Middle frontal gyrus (tissue), 1 donor: ENCODE measurements around the gene FCN1.

Experiments used
- DNase-seq: peaks from one replicate; pipeline ENCODE4 v3.0.0-alpha.2; 2015; ENCODE audit warnings: low spot score; ENCODE audit errors: extremely low spot score

Gene FCN1

DNA sequence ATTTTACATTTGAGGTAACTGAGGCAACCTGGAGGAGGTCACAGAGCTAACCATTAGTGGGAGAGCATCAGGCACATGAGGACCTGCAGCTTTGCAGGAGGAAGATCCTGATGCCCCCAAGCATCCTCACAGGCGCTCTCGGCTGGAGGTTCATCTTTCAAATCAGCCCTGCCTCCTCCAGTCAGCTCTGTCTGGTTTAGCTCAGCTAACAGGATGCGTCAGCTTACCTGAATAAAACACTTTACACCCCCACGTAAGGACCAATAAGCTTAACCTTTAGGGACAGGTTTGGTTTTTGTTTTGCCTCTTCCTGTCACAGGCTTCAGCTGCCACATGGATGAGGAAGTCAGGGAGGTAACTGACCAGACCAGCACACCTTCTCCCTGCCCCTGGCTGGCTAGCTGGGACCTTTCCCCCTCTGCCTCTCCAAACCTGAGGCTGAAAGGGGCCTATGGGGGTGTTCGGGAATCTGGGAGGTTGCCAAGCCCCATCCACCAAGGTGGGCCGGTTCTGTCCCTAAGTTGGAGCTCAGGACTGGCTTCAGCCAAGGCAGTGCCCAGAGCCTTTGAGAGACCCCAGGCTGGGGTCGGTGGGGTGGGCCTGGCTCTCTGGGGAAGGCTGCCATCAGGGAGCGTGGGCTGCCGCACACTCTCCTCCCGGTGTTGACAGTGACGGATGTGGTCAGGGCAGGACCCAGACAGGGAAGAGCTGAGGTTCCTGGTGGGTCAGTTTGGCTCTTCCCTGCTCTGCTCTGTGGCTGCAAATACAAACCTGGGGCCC lies 20.0 kb upstream of the FCN1 start:
- DNase-seq = no peak

DNA sequence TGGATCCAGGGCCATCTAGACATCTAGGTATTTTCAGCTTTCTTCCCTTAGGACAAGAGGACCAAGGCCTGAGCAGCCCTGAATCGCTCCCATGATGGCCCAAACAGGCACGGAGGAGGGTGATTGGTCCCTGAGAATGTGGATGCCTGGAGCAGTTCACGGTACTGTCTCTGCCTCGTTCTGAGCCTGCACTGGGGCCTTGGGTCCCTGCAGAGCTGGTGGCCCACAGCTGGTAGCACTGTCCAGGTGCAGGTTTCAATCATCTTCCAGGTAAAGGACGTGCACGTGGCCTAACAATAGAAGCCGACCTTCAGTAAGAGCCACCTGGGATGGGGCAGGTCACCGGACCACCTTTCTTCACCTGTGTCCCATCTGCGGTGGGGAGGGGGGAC lies 19.4 kb upstream of the FCN1 start:
- DNase-seq = no peak

DNA sequence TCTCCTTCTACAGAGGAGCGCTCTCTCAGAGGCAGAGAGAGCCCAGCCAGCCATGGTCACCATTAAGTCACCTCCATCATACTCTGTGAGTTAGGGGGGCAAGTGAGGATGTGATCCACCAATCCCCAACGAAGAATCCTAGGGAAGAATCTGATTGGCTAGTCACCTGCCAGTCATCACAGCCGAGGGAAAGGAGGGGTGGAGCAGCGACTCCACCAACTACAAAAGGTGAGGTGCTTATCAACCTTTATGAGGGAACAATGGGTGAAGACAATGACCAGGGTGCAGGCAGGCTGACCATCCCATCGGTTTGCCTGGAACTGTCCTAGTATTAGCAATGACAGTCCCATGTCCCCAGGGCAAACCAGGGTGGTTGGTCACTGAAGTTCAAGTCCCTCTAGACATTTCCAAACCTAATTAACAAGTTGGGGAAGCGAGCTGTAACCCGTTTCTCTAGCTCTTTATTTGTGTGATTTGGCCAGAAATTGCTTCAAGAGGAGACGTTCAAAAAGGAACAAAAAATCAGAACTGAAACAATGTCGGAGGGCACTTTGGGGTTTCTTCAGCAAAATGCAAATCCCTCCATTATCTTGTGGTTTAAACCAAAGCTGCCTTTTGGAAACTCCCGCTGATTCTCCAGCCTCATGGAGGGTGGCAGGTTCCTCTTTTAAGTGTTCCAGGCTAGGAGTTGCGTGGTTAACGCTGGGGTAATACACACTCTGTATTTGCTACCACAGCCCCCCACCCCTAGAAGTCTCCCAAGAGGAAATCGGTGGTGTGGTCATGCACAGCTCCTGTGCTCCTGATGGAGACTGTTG lies 18.8 kb upstream of the FCN1 start:
- DNase-seq = no peak

DNA sequence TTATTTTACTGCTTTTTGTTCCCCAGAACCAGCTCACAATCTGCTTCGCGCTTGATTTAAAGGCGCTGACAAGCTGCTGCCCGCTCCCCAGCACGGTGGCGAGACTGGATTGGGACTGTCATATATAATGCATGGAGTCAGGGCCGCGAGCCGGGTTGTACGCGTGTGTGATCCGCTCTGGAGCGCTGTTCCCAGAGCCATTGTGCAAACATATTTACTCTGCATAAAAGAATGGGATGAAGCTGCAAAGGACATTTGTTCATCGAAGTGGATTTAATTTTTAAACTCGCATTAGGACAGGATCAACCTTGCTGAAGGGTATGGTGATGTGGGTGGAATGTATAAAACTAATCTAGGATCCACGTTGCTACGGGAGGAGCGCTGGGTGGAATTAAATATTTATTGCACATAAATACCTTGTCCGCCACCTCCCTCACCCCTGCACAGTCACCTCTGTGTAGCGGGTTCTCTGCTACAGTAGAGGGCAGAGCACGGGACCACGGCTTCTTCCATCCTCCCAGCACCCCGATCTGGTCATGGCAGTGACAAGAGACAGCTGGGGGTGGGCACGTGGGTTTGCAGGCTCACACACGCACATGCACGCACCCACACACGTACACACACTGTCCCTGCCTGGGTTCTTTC lies 18.1 kb upstream of the FCN1 start:
- no peak for DNase-seq

DNA sequence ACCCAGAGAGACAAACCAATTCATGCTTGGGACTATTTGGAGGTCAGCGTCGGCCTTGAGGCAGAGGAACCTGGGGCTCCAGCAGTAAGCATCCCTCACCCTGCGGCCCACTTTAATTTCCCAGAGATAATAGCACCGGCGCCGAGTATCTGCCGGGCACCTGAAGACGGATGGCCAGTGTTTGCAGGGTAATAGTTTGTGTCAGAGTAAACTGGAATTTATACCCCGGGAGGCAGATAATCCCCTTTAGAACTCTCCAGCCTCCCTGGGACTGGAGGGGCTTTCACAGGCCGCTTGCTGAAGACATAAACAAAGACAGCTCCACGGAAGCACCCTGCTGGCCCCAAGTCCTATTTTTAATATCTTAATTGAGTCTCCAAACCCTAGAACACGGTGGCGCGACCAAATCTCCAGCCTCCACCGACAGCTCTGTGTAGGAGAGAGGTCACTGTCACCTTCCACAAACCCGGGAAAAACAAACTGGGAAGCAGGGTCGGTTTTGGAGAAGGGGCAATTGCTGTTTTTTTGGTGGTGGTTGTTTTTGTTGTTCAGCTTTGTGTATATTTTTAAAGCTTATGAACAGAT lies 17.4 kb upstream of the FCN1 start:
- DNase-seq = no peak

DNA sequence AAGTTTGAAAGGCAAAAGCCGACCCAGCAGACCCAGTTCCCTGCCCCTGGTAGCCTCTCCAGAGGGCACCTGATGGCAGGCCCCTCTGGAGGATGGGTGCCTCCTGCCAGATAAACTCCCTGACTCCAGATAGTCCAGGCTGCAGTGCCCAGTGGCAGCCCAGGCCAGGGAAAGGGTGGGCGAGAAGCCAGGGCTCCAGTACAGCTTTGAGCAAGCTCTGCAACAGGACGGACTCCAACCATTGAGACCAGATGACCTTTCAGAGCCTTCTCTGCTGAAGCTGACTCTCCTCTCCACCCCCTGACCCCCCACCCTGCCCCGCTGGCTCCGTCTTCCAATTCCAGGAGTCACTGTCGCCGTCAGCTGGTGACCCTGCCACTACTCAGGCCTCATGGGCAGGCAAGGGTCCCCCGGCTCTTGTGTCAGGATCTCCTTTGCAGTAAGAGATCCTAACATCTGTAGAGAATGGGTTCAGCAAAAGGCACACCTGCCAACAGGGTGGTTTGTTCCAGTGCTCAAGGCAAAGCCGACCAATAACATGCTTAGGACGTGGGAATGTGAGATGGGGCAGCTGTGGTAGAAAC lies 15.5 kb upstream of the FCN1 start:
- no peak for DNase-seq

DNA sequence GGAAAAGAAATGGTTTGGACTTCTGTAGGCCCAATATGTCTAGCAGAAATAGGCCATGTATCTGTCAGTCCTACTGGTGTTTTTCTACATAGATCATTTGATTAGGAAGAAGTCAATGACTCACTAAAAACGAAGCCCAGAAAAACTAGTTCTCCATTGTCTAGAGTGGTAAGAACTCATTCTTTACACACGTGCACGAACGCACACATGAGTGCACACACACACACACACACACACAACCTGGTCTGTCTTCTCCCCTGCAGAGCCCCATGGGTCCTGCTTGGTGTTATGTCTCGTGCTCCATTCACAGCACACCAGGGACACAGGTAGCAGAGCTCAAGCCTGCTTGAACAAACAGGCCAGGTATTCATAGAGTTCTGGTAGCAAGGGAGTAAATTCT lies 14.9 kb upstream of the FCN1 start:
- DNase-seq = no peak

DNA sequence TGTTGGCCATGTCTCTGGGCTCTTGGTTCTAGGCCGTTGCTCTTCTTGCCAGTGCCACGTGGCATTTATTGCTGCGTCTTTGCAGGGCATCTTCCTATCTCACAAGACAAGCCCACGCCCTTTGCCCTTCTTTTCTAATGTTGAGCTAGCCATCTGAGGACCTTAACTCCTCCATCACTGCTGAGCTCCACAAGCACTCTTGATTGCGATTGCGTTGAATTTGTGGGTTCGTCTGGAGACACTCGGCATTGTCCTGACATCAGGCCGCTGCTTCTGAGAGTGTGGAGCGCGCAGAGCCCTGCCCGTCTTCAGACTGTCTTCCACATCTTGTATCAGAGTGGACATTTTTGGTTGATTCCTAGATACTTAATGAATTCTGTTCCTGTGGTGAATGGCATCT lies 14.5 kb upstream of the FCN1 start:
- no peak for DNase-seq

DNA sequence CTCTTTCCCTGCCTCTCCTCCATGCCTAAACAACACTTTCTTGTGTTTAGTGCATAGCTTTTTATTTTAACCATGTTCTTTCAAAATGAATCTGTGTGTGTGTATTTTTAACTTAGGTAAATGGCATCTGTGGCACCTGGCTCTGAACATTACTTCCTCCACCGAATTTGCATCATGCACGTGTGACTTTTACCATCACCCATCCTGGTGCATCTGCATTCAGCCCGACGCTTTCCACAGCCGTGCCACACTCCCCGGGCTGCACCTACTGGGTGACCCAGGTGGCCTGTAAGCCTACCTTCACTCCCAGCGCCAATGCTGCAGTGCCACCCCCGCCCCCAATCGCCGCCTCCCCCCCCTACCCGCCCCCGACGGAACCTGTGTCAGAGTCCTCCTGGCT lies 12.7 kb upstream of the FCN1 start:
- DNase-seq = no peak

DNA sequence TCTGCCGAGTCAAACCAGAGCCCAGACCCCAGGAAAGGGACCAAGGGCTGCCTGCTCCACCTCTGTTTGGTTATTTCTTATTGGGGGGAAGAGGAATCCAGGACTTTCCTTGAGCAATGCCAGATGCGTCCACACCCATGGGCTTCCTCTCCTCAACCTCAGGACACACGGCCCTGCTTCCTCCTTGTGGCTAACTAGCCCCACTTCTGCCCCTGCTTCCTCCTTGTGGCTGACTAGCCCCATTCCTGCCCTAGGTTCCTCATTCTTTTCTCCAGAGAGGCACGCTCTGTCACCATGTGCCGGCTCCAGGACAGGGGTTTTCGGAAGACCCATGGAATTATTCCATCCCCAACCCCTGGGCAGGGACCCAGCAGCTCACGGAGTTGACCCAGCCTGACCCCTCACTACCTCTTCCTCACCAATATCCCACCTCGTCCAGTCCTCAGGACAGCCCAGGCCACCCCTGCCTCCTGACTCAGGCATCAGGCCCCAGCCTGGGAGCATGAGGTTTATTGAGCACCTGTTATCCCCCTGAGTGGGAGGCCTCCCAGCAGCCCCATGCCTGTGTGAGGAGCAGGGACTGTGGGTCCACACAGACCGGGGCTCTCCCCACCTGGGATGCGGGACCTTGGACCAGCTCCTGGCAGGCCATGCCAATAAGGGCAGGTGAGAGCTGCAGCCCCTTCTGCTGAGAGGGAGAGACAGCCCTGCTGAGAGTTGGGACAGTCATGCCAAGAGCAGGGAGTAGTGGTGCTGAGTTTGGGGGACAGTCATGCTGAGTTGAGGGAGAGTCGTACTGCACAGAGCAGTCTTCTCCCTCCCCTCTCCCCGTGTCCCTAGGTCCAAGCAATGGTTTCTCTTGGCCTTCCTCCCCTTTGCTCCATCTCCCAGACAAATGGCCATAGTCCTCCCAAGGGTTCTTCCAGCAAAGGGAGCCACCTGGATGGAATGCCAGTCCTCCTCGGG lies 11.8 kb upstream of the FCN1 start:
- DNase-seq = no peak

DNA sequence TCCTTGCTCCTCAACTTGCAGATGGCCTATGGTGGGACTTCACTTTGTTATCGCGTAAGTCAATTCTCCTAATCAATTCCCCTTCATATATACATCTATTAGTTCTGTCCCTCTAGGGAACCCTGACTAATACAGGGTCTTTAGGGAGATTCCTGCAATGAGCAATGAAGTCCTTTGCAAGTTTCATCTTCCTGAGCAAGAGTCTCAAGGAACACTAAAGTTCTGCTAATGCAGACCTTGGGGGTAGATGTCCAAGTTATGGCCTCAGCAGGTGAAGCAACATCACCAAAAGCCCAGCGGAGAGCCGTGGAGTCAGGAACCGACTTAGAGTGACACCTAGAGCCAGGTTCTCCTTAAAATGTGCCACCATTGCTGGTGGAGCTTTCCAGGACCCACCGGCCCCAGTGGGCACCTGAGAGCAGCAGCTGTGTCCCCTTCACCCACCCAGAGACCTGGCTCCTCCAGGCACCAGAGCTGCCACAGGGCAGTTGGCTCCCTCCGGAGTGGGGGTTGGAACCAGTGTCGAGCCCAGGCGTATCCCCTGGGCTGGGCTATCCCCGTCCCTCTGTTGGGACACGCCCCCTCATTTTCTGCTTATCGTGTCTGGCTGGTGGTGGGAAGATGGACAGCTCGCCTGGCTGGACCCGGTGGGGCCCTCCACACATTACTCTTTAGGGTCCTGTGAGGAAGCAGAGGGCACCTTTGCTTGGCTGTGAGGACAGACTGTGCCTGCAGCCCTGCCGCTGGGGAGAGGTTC lies 10.9 kb upstream of the FCN1 start:
- no peak for DNase-seq

DNA sequence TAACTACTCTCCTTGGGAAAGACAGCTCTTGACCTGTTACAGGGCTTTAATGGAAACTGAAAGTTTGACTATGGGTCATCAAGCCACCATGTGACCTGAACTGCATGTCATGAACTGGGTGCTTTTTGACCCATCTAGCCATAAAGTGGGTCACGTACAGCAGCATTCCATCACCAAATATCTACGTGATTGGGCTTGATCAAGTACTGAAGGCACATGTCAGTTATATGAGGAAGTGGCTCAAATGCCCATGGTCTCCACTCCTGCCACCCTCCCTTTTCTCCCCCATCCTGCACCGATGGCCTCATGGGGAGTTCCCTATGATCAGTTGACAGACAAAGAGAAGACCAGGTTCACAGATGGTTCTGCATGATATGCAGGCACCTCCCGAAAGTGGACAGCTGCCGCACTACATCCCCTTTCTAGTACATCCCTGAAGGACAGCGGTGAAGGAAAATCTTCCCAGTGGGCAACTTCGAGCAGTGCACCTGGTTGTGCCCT lies 7.3 kb upstream of the FCN1 start:
- no peak for DNase-seq

DNA sequence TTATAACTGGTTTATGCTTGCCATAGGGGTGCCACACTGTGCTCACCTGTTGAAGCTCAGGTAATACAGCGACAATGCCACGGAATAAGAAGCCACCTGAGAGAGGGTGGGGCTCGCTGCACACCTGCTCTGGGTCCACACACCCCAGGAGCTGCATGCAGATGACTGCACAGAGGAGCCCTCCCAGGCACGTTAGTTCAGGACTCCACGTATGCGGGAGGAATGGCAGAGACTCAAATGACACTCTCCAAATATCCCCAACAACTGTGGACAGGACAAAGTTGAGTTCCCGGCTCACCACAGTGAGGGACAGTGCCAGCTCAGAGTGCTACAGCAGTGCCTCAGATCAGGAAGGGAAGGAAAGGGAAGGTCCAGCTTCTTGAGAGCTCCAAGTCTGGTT lies 5.8 kb upstream of the FCN1 start:
- DNase-seq = no peak

DNA sequence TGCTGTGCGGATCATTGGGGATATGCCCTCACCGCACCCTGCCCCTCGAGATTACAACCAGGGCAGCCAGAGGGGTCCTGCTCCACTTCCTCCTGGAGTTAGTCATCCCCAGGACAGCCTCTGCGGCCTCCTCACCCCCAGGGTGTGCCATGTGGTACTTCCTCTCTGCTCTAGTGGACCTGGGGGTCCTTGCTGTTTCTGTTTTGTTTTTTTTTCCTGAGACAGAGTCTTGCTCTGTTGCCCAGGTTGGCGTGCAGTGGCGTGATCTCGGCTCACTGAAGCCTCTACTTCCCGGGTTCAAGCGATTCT lies 5.2 kb upstream of the FCN1 start:
- DNase-seq = no peak

DNA sequence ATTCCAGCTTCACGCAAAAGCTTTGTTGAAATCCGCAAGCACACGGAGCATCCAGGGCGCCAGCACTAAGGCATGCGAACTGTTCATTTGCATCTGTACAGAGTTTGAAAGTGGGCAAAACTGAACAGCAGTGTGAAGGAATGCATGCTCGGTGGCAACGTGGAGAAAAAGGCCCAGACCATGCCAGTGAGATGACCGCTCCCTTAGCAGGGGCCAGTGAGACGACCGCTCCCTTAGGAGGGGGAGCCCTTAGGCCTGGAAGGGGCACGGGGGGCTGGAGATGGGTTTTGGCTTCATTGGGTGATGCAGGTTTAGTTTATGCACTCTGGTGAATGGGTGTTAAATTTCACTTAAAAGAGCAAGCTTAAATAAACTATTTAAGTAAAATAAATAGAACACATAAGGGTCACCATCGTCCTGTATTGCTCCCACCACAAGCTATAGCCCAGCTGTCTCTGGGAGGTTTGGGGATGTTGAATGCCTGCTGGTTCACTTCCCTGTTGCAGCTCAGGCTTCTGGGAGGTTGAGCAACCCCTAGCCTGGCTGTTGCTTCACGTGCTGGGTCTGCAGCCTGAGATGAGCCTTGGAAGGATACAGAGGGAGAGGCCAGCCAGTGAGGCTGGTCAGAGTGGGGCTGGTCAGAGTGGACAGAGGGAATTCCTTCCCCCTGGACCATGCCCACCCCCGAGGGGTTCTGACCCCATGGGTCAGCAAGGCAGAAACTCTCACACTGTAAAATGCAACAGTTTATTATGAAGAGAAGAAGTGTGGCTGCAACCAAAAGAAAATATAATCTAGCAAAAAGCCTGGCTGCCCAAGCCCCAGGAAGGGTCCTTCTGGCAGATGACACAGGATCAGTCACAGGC lies 4.6 kb upstream of the FCN1 start:
- no peak for DNase-seq

DNA sequence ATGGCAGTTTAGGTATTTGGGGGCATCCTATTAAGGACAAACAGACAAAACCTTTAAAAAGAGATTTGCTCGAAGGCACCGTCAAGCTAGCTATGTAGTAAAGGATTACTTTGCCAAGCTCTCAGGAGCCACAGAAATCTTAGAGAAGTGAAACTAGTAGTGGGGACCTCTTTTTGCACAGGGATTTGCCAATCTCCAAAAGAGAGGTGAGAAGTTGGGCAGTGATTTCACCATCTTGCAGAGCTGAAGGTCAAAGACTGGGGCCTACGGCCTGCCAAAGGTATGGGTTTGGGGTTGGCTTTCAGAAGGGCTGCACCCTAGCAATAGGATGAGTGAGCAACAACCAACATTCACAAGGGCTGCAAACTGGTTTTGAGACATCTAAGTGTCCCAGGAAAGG lies 1.6 kb upstream of the FCN1 start:
- DNase-seq = no peak

DNA sequence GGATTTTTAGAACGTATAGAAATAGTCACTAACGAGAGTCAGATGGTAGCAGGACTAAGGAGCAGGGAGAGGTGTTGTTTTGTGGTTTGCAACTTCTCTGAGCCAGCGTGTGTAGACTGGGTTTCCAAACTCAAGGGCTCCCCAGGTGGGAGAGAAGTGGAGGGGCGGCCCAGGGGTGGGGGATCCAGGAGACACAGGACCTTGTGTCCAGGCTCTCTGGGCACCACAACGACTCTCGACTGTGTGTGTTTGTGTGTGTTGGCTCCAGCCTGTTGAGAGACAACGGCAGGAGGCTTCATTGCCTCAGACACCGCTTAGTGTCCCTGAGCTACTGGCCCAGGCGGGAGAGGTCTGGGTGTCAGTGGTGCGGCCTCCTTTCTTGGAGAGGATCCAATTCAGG lies 934 bp upstream of the FCN1 start:
- no peak for DNase-seq

DNA sequence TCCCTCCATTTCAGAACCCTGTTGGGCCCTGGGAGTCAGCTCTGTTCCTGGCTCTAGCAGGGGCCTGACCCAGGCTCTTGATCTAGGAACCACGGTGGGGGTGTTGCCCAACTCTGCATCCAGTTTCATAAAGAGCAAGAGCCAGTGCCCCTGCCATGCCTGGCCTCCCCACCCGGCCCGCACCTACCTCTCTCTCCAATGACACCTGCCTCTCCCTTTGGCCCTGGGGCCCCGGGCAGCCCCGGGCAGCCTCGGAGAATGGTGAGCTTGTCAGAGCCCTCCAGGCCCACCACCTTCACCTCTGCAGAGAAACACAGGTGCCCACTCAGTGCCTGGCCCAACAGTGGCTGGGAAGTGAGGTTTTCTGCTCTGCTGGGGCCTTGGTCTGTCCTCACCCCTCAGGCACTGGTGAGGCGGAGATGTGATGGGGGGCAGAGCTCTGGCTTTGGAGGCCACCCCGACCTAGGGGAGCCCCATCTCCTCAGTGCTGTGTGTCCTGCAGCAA lies 1.5 kb downstream of the FCN1 start:
- DNase-seq = no peak
